Spleen (tissue), 3 donors: ENCODE measurements around the gene KLHL35.

ENCODE experiments used
- POLR2A ChIP-seq, 3 donors: fragments of 450-650 bp; IDR thresholded peaks; one replicate each; pipeline ENCODE4 v1.5.1; 2017; ENCODE audit warnings: antibody characterized with exemption in 3 of 3, mild to moderate bottlenecking in 1 of 3
- POLR2AphosphoS5 ChIP-seq, 3 donors: sonication (generic); formaldehyde crosslinking; IDR thresholded peaks; one replicate each; pipeline ENCODE4 v1.5.1; 2017; ENCODE audit warnings: antibody characterized with exemption in 3 of 3

GRCh38 chr11:75439495-75440120, 6.6 kb upstream of the KLHL35 start:
- TF ChIP-seq POLR2AphosphoS5 (IDR thresholded peaks at IDR 0.05) (no peak), POLR2A (IDR thresholded peaks at IDR 0.05) (no peak)
